ENCODE measurements around the gene EGF. TPM values are rescaled to one million over a fixed set of nuclear protein-coding genes. Genes with fewer than 3 reads are reported as not detected.

The EGF gene
- total RNA-seq, 3 donors from 2014 or later (not counting 1 experiment from before 2014, with no cell fraction given) = 0.48 to 1.2 (median 1.1) TPM

- no peak overlapping the region for H3K4me3 ChIP-seq (ENCODE audit: low read length)
- Mint-ChIP-seq H3K4me3 (no peak overlapping the region), H3K27me3 (ENCODE audit: low read depth in 2 of 2) (peaks cover 17 to 18% of the 10 kb centered on the region in 2 donors), H3K9me3 (no peaks in the 10 kb centered on the region), H3K27ac (no peak overlapping the region), H3K4me1 (no peaks in the 10 kb centered on the region), H3K36me3 (no peaks in the 10 kb centered on the region)
- ATAC-seq = no peak
- H3K9me3 ChIP-seq (ENCODE audit: control insufficient read depth, insufficient read depth, low read length) = no peaks in the 10 kb centered on the region
- no peaks in the 10 kb centered on the region for H3K4me1 ChIP-seq (ENCODE audit: control insufficient read depth, insufficient read depth, low read length)
- no peaks in the 10 kb centered on the region for H3K36me3 ChIP-seq (ENCODE audit: control insufficient read depth, insufficient read depth, low read length)
- no peak for TF ChIP-seq CTCF (IDR thresholded peaks at IDR 0.05)
- H3K27me3 ChIP-seq (ENCODE audit: control insufficient read depth, insufficient read depth, low read length) = no peaks in the 10 kb centered on the region
- intact Hi-C loops (cut with micrococcal nuclease) = no loop called here
- no peak for DNase-seq
- no peak overlapping the region for H3K27ac ChIP-seq (ENCODE audit: low read length)
- WGBS (ENCODE audit: insufficient coverage) = 91% methylated on average over 7 of the region's 7 CpGs
Observed at GRCh38 chr4:109939190-109939589, 26.5 kb downstream of the EGF start.

- H3K27ac ChIP-seq (ENCODE audit: low read length) = no peak overlapping the region
- H3K4me3 ChIP-seq (ENCODE audit: low read length) = no peak overlapping the region
- Mint-ChIP-seq H3K27ac (no peak overlapping the region), H3K9me3 (no peaks in the 10 kb centered on the region), H3K27me3 (ENCODE audit: low read depth in 2 of 2) (peaks cover 3 to 8% of the 10 kb centered on the region in 2 donors), H3K36me3 (no peaks in the 10 kb centered on the region), H3K4me1 (no peaks in the 10 kb centered on the region), H3K4me3 (no peak overlapping the region)
- H3K9me3 ChIP-seq (ENCODE audit: control insufficient read depth, insufficient read depth, low read length) = no peaks in the 10 kb centered on the region
- no peak for TF ChIP-seq CTCF (IDR thresholded peaks at IDR 0.05)
- no peaks in the 10 kb centered on the region for H3K27me3 ChIP-seq (ENCODE audit: control insufficient read depth, insufficient read depth, low read length)
- no peaks in the 10 kb centered on the region for H3K4me1 ChIP-seq (ENCODE audit: control insufficient read depth, insufficient read depth, low read length)
- 82% methylated on average over 4 of the region's 4 CpGs for WGBS (ENCODE audit: insufficient coverage)
- DNase-seq = no peak
- no peak for ATAC-seq
- no peaks in the 10 kb centered on the region for H3K36me3 ChIP-seq (ENCODE audit: control insufficient read depth, insufficient read depth, low read length)
- intact Hi-C loops (cut with micrococcal nuclease) = no loop called here
Observed at GRCh38 chr4:109942292-109942926, 29.7 kb downstream of the EGF start.

- intact Hi-C loops (cut with micrococcal nuclease) = no loop called here
Observed at GRCh38 chr4:109943745-109944144, 31.1 kb downstream of the EGF start.

More at GRCh38 chr4:109943745-109944144, 31.1 kb downstream of the EGF start:
- peaks cover 0 to 3% of the 10 kb centered on the region in 2 donors for H3K27me3 Mint-ChIP-seq (ENCODE audit: low read depth in 2 of 2)
- no peaks in the 10 kb centered on the region for H3K4me1 Mint-ChIP-seq
- ATAC-seq = no peak
- H3K36me3 ChIP-seq (ENCODE audit: control insufficient read depth, insufficient read depth, low read length) = no peaks in the 10 kb centered on the region
- H3K4me1 ChIP-seq (ENCODE audit: control insufficient read depth, insufficient read depth, low read length) = no peaks in the 10 kb centered on the region
- WGBS (ENCODE audit: insufficient coverage) = 70% methylated on average over 2 of the region's 2 CpGs
- TF ChIP-seq CTCF (IDR thresholded peaks at IDR 0.05) = no peak
- H3K9me3 Mint-ChIP-seq = no peaks in the 10 kb centered on the region
- H3K27me3 ChIP-seq (ENCODE audit: control insufficient read depth, insufficient read depth, low read length) = no peaks in the 10 kb centered on the region
- H3K4me3 Mint-ChIP-seq = no peak overlapping the region
- H3K27ac Mint-ChIP-seq = no peak overlapping the region
- no peak overlapping the region for H3K4me3 ChIP-seq (ENCODE audit: low read length)
- no peaks in the 10 kb centered on the region for H3K36me3 Mint-ChIP-seq
- H3K27ac ChIP-seq (ENCODE audit: low read length) = no peak overlapping the region
- no peaks in the 10 kb centered on the region for H3K9me3 ChIP-seq (ENCODE audit: control insufficient read depth, insufficient read depth, low read length)
- no peak for DNase-seq
